GM10266 (cell line): ENCODE measurements around the gene ARHGAP42.
"Not testable (repeated sequence)": the region's sequence is repeated elsewhere in the genome, so short reads cannot be mapped to it uniquely, and the experiment has no call there.

Source experiments
- DNase-seq: peaks from one replicate; pipeline ENCODE4 v3.0.0; 2012; ENCODE audit errors: extremely low spot score
- CTCF ChIP-seq: IDR thresholded peaks from 2 replicates; pipeline ENCODE4 v1.5.1; 2012; ENCODE audit warnings: mild to moderate bottlenecking, low read depth; ENCODE audit not compliant: control insufficient read depth, insufficient read depth; ENCODE audit errors: missing control alignments

The ARHGAP42 gene

GRCh38 chr11:100890789-100891188 lies 203.7 kb downstream of the ARHGAP42 start:
- no peak for TF ChIP-seq CTCF
- DNase-seq, result no peak

- no peak for DNase-seq
- no peak for TF ChIP-seq CTCF
Observed at GRCh38 chr11:100892886-100893285, 205.8 kb downstream of the ARHGAP42 start.

GRCh38 chr11:100895449-100895848 lies 208.4 kb downstream of the ARHGAP42 start:
- no peak for DNase-seq
- TF ChIP-seq CTCF, result no peak

GRCh38 chr11:100895976-100896375 lies 208.9 kb downstream of the ARHGAP42 start:
- DNase-seq, result not testable (repeated sequence)

- DNase-seq, result not testable (repeated sequence)
Observed at GRCh38 chr11:100901471-100901870, 214.4 kb downstream of the ARHGAP42 start.

- no peak for DNase-seq
- TF ChIP-seq CTCF, result no peak
Observed at GRCh38 chr11:100902454-100903141, 215.5 kb downstream of the ARHGAP42 start.

- DNase-seq, result no peak
- no peak for TF ChIP-seq CTCF
Observed at GRCh38 chr11:100903284-100903683, 216.2 kb downstream of the ARHGAP42 start.

GRCh38 chr11:100905684-100906083 lies 218.6 kb downstream of the ARHGAP42 start:
- no peak for TF ChIP-seq CTCF
- no peak for DNase-seq
